Lung (tissue), 12 donors: ENCODE measurements around the gene PHACTR1. TPM values are rescaled to one million over a fixed set of nuclear protein-coding genes. Genes with fewer than 3 reads are reported as not detected.

Experiments
- ATAC-seq: fragments of 200-7000 bp; cut with Tn5 transposase; one replicate; pipeline ENCODE4 v1.9.1; 2020; ENCODE audit warnings: moderate number of reproducible peaks; ENCODE audit not compliant: insufficient read depth, low FRiP score
- DNase-seq, 3 donors: peaks; one replicate each; pipeline ENCODE4 v3.0.0-alpha.2; 2013 to 2017
- H3K27ac ChIP-seq, 2 donors: one replicate each; pipeline ENCODE4 v1.5.1; 2013; ENCODE audit warnings: mild to moderate bottlenecking in 2 of 2, moderate library complexity in 2 of 2, control low read depth in 1 of 2, inconsistent platforms in 1 of 2, low read depth in 1 of 2, low read length in 1 of 2
- H3K27me3 ChIP-seq, 3 donors: one replicate each; pipeline ENCODE4 v1.5.1; 2013; ENCODE audit warnings: low read length in 2 of 3; ENCODE audit not compliant: control insufficient read depth in 3 of 3, insufficient read depth in 3 of 3
- H3K36me3 ChIP-seq, 4 donors: one replicate each; pipeline ENCODE4 v1.5.1; 2013; ENCODE audit warnings: low read length in 4 of 4, mild to moderate bottlenecking in 1 of 4, moderate library complexity in 1 of 4; ENCODE audit not compliant: control insufficient read depth in 4 of 4, insufficient read depth in 4 of 4
- H3K4me1 ChIP-seq, 5 donors: one replicate each; pipeline ENCODE4 v1.5.1; 2013; ENCODE audit warnings: low read length in 5 of 5, mild to moderate bottlenecking in 2 of 5, moderate library complexity in 1 of 5; ENCODE audit not compliant: control insufficient read depth in 5 of 5, insufficient read depth in 5 of 5
- H3K4me3 ChIP-seq: one replicate; pipeline ENCODE4 v1.5.1; 2013; ENCODE audit warnings: mild to moderate bottlenecking, control low read depth, moderate library complexity
- H3K9ac ChIP-seq, 2 donors: one replicate each; pipeline ENCODE4 v1.5.1; 2013; ENCODE audit warnings: low read length in 2 of 2, control low read depth in 1 of 2; ENCODE audit not compliant: insufficient read depth in 1 of 2
- H3K9me3 ChIP-seq, 4 donors: one replicate each; pipeline ENCODE4 v1.5.1; 2013; ENCODE audit warnings: low read length in 3 of 4, mild to moderate bottlenecking in 1 of 4, moderate library complexity in 1 of 4; ENCODE audit not compliant: control insufficient read depth in 4 of 4, insufficient read depth in 3 of 4
- CTCF ChIP-seq: IDR thresholded peaks from 2 replicates; pipeline ENCODE4 v1.5.1; 2012; ENCODE audit warnings: mild to moderate bottlenecking; ENCODE audit errors: control extremely low read depth, extremely low read depth
- WGBS, 2 donors: extraction: QIAGEN DNeasy Blood & Tissue Kit; methylation state at CpG; one replicate each; pipeline ENCODE4 v1.1.7; 2013; 5-methylcytosine and 5-hydroxymethylcytosine counted together
- polyA plus RNA-seq, 2 donors: library from polyadenylated mRNA; stranded (reverse); fragments of 200-250 nt; gene quantifications; one replicate each; pipeline ENCODE4 v1.2.1, GENCODE V29; 2013
- total RNA-seq, 2 donors: library from RNA; depleted of rRNA in 1 of 2; stranded (reverse); fragments of >200 nt in 1 of 2; gene quantifications; one replicate each; pipeline ENCODE4 v1.2.1, GENCODE V29; 2014 to 2021
- donor health status: control.
- donor health status: control.
- donor health status: Bipolar disorder and iron deficiency.
- donor health status: healthy.
- donor health status: DM: yes; HTN: yes; CAD: no.

The PHACTR1 gene
- total and polyA plus RNA-seq, 4 donors, result 16.3 to 58.8 (median 41.9) TPM

DNA sequence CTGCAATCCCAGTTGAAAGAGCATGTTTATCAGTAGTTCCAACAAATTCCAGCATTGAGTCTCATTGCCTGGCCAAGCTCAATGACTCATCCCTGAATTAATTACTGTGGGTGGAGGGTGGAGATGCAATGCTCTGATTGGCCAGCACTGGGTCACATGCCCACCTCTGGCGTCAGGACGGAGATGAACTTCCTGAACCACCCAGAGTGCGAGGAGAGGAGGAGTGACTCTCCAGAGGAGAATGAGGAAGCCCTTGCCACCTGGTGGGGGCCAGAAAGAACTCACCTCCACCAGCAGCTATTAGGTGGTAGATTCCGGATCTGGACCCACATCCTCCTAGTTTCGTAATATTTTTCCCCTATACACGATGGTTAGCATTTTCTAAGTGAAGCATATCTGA is 327.8 kb downstream of the PHACTR1 start:
- TF ChIP-seq CTCF, result no peak
- no peak for ATAC-seq
- no peaks in the 10 kb centered on the region for H3K9me3 ChIP-seq
- DNase-seq, result no peak
- H3K27me3 ChIP-seq, result no peaks in the 10 kb centered on the region
- no peak overlapping the region for H3K9ac ChIP-seq
- H3K4me3 ChIP-seq, result no peak overlapping the region
- peaks cover 0 to 10% (median 2%) of the 10 kb centered on the region in 5 donors for H3K4me1 ChIP-seq
- no peaks in the 10 kb centered on the region for H3K36me3 ChIP-seq
- WGBS, 2 donors, result 32 to 61% methylated on average over 6 of the region's 6 CpGs
- no peak overlapping the region for H3K27ac ChIP-seq

DNA sequence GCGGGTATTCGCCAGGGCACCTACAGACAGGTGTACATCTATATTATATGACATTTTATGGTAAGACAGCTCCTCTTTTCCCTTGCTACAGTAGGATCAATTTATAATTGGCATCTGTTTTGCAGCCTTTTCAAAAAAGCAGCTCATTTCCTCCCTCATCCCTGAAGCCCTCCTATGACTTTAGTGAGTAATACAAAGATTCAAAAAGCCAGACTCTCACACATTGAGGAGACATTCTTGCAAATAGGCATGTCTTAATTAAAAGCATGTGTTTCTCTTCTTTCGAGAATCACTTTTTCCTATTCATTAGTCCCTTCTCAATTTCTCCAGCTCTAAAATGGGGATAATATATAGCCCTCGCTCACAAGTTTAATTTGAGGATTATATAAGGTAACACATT is 328.3 kb downstream of the PHACTR1 start:
- H3K9ac ChIP-seq, result no peak overlapping the region

DNA sequence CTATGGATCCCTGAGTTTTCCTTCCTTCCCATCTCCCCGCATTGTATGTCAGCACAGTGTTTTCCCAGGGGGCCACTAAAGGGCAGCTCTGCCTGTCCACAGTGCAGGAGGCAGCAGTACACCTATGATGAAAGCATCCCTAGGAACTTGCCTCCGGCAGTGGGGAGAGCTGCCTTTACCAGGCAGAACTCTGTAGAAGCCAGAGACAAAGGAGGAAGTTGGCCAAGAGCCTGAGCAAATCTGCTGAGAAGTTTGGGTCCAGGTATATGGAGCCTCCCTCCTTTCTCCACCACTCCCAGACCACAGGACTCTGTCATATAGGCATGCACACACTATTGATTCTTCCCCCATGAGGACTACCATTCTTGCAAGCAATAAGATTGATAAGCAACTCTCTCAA is 329.1 kb downstream of the PHACTR1 start:
- Histone ChIP-seq H3K27ac (no peak overlapping the region), H3K9ac (no peak overlapping the region), H3K4me3 (no peak overlapping the region), H3K4me1 (peaks cover 0 to 8% (median 0%) of the 10 kb centered on the region in 5 donors), H3K9me3 (no peaks in the 10 kb centered on the region), H3K36me3 (no peaks in the 10 kb centered on the region), H3K27me3 (no peaks in the 10 kb centered on the region)
- TF ChIP-seq CTCF, result no peak
- no peak for DNase-seq
- 59 to 72% methylated on average over 2 of the region's 2 CpGs for WGBS, 2 donors
- no peak for ATAC-seq

More for the DNA sequence above, 328.3 kb downstream of the PHACTR1 start:
- DNase-seq (no peak), ATAC-seq (no peak)
- Histone ChIP-seq H3K4me1 (peaks cover 0 to 10% (median 0%) of the 10 kb centered on the region in 5 donors), H3K27ac (no peak overlapping the region), H3K9me3 (no peaks in the 10 kb centered on the region), H3K36me3 (no peaks in the 10 kb centered on the region), H3K4me3 (no peak overlapping the region), H3K27me3 (no peaks in the 10 kb centered on the region)
- 81 to 96% methylated on average over 4 of the region's 4 CpGs for WGBS, 2 donors
- TF ChIP-seq CTCF, result no peak

- no peak for ATAC-seq
- Histone ChIP-seq H3K9me3 (no peaks in the 10 kb centered on the region), H3K27me3 (no peaks in the 10 kb centered on the region), H3K4me1 (peaks cover 0 to 8% (median 0%) of the 10 kb centered on the region in 5 donors), H3K36me3 (no peaks in the 10 kb centered on the region), H3K4me3 (no peak overlapping the region), H3K9ac (no peak overlapping the region), H3K27ac (no peak overlapping the region)
- DNase-seq, result no peak
- WGBS, 2 donors, result 65 to 82% methylated on average over 4 of the region's 4 CpGs
- no peak for TF ChIP-seq CTCF
Observed at GRCh38 chr6:13046084-13046483, 329.5 kb downstream of the PHACTR1 start.
